H1 (cell line): Measurements from ENCODE around the gene SNX25. TPM values are rescaled to one million over a fixed set of nuclear protein-coding genes. Genes with fewer than 3 reads are reported as not detected.

Experiments
- CHD1 ChIP-seq: IDR thresholded peaks from 2 replicates; pipeline ENCODE4 v1.6.1; 2012; ENCODE audit warnings: low read depth, low read length, improper control_type of control experiment
- CREB1 ChIP-seq: IDR thresholded peaks from 2 replicates; pipeline ENCODE4 v1.6.1; 2012; ENCODE audit warnings: inconsistent platforms
- EZH2 ChIP-seq: fragments of 200-600 bp; sonication (generic); IDR thresholded peaks from 2 replicates; pipeline ENCODE4 v1.7.1; 2012; ENCODE audit warnings: low read depth, mild to moderate bottlenecking, moderate library complexity, low read length, inconsistent platforms; ENCODE audit not compliant: severe bottlenecking
- HDAC2 ChIP-seq, 2 experiments: fragments of 300-600 bp in 1 of 2; sonication (generic) in 1 of 2; IDR thresholded peaks; 2 replicates each; pipeline ENCODE4 v1.6.1; 2011 to 2012; ENCODE audit warnings: low read depth in 2 of 2, low read length in 2 of 2, mild to moderate bottlenecking in 2 of 2, moderate library complexity in 2 of 2, borderline replicate concordance in 1 of 2, inconsistent platforms in 1 of 2
- MAFK ChIP-seq: IDR thresholded peaks from 2 replicates; pipeline ENCODE4 v1.6.1; 2012; ENCODE audit warnings: low read depth, mild to moderate bottlenecking, improper control_type of control experiment, low read length
- RAD21 ChIP-seq, 2 experiments: IDR thresholded peaks in 1 of 2; conservative IDR thresholded peaks in 1 of 2; 2 replicates each; pipeline ENCODE4 v1.6.1; 2011; ENCODE audit warnings: low read depth in 2 of 2, low read length in 2 of 2, improper control_type of control experiment in 1 of 2, inconsistent platforms in 1 of 2, mild to moderate bottlenecking in 1 of 2, moderate library complexity in 1 of 2
- RBBP5 ChIP-seq: IDR thresholded peaks from 2 replicates; pipeline ENCODE4 v1.7.1; 2012; ENCODE audit warnings: low read depth, mild to moderate bottlenecking, inconsistent platforms, low read length, moderate library complexity, borderline replicate concordance
- RFX5 ChIP-seq: IDR thresholded peaks from 2 replicates; pipeline ENCODE4 v1.6.1; 2011; ENCODE audit warnings: low read depth, low read length, improper control_type of control experiment, borderline replicate concordance
- polyA plus RNA-seq, 7 experiments: library from polyadenylated mRNA; depleted of rRNA in 3 of 7; stranded (reverse) in 5 of 7; unstranded in 2 of 7; fragments of >200 nt in 5 of 7; fragments of 200-250 nt in 2 of 7; gene quantifications; 1 replicate in 5 of 7; 2 replicates in 1 of 7; 4 replicates in 1 of 7; pipeline versions ENCODE4 v1.2.1 to v1.2.3, GENCODE V29; 2011 to 2013; ENCODE audit warnings: missing spikeins in 2 of 7, mixed read lengths in 2 of 7
- total RNA-seq: library from RNA; stranded (reverse); fragmentation: NEBNext Ultra II Directional; extraction: Animal tissue kit (Norgen Biotek cat#: 25700); gene quantifications from 2 replicates; pipeline ENCODE4 v1.2.1, GENCODE V29; 2021
- TF ChIP-seq, protein P1 (sequence below), 3 experiments: IDR thresholded peaks; 1 replicate in 2 of 3; 2 replicates in 1 of 3; pipeline versions ENCODE4 v1.5.1 to v1.6.1; 2011; ENCODE audit warnings: low read length in 3 of 3, mild to moderate bottlenecking in 3 of 3, inconsistent platforms in 2 of 3, low read depth in 1 of 3, moderate library complexity in 1 of 3; ENCODE audit not compliant: insufficient read depth in 1 of 3; ENCODE audit errors: control extremely low read depth in 1 of 3

Gene SNX25
- total and polyA plus RNA-seq, 2 of the 8 experiments (the other 6 are each of a cell fraction or from before 2014, with no cell fraction given), result 5.4 to 19.9 TPM

- TF ChIP-seq, protein P1, sequence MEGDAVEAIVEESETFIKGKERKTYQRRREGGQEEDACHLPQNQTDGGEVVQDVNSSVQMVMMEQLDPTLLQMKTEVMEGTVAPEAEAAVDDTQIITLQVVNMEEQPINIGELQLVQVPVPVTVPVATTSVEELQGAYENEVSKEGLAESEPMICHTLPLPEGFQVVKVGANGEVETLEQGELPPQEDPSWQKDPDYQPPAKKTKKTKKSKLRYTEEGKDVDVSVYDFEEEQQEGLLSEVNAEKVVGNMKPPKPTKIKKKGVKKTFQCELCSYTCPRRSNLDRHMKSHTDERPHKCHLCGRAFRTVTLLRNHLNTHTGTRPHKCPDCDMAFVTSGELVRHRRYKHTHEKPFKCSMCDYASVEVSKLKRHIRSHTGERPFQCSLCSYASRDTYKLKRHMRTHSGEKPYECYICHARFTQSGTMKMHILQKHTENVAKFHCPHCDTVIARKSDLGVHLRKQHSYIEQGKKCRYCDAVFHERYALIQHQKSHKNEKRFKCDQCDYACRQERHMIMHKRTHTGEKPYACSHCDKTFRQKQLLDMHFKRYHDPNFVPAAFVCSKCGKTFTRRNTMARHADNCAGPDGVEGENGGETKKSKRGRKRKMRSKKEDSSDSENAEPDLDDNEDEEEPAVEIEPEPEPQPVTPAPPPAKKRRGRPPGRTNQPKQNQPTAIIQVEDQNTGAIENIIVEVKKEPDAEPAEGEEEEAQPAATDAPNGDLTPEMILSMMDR (IDR thresholded peaks at IDR 0.05; ENCODE audit: control extremely low read depth in 1 of 3, insufficient read depth in 1 of 3, low read depth in 1 of 3, low read length in 3 of 3), result no peak
- TF ChIP-seq MAFK (no peak), RFX5 (no peak), RBBP5 (peak; percentile 76; the same call in 1 of the 2 replicates), EZH2 (peak; percentile 38), HDAC2 (IDR thresholded peaks at IDR 0.05; ENCODE audit: borderline replicate concordance in 1 of 2, low read depth in 2 of 2, low read length in 2 of 2) (peak in 1 of 2 experiments; percentile 87; a peak in 1 of 4 replicates), CREB1 (peak; percentile 24; the same call in 1 of the 2 replicates), RAD21 (IDR thresholded peaks at IDR 0.05 in 1 of 2, conservative IDR thresholded peaks at IDR 0.05 in 1 of 2; ENCODE audit: low read depth in 2 of 2, low read length in 2 of 2) (no peak), CHD1 (no peak)
Observed at GRCh38 chr4:185210102-185210981, 944 bp downstream of the SNX25 start (continued).
